CD8-positive, alpha-beta memory T cell (primary cell): Measurements from ENCODE around the gene DEFB126. TPM values are rescaled to one million over a fixed set of nuclear protein-coding genes. Genes with fewer than 3 reads are reported as not detected.
"Not testable (repeated sequence)": the region's sequence is repeated elsewhere in the genome, so short reads cannot be mapped to it uniquely, and the experiment has no call there.

Experiments
- CTCF ChIA-PET: fragments of 350-600 bp; sonication (Branson Sonifier 250); formaldehyde crosslinking; loops from one replicate; lab custom pipeline; 2021; ENCODE audit warnings: antibody characterized with exemption; lab: Charles Lee
- POLR2A ChIA-PET: fragments of 350-600 bp; sonication (Branson Sonifier 250); formaldehyde crosslinking; loops from one replicate; lab custom pipeline; 2021; ENCODE audit warnings: antibody characterized with exemption; lab: Charles Lee
- DNase-seq, 5 donors: peaks; one replicate each; pipeline versions ENCODE4 v3.0.0 to v3.0.0-alpha.2; 2020 to 2022; ENCODE audit warnings: mixed read lengths in 1 of 5
- H3K27ac ChIP-seq: one replicate; pipeline ENCODE4 v1.7.0; 2013; ENCODE audit warnings: low read depth, mild to moderate bottlenecking, low read length, moderate library complexity
- H3K27me3 ChIP-seq: 2 replicates; pipeline ENCODE4 v1.7.0; 2013; ENCODE audit warnings: low read length, mild to moderate bottlenecking; ENCODE audit not compliant: insufficient read depth, poor library complexity, severe bottlenecking
- H3K36me3 ChIP-seq: 2 replicates; pipeline ENCODE4 v1.7.0; 2013; ENCODE audit warnings: mild to moderate bottlenecking, low read length, moderate library complexity; ENCODE audit not compliant: insufficient read depth
- H3K4me1 ChIP-seq: 2 replicates; pipeline ENCODE4 v1.7.0; 2013; ENCODE audit warnings: mild to moderate bottlenecking, low read length, moderate library complexity; ENCODE audit not compliant: insufficient read depth
- H3K4me3 ChIP-seq: 2 replicates; pipeline ENCODE4 v1.7.0; 2013; ENCODE audit warnings: mild to moderate bottlenecking, low read length
- H3K9me3 ChIP-seq: 2 replicates; pipeline ENCODE4 v1.7.0; 2013; ENCODE audit warnings: mild to moderate bottlenecking, low read length
- H3K27ac Mint-ChIP-seq, 8 donors: one replicate each; pipeline ENCODE4 v1.8.0; 2020 to 2021; ENCODE audit warnings: mixed read lengths in 8 of 8, mild to moderate bottlenecking in 6 of 8, inconsistent platforms in 3 of 8, moderate library complexity in 3 of 8
- H3K27me3 Mint-ChIP-seq, 2 donors: one replicate each; pipeline ENCODE4 v1.8.0; 2020 to 2021; ENCODE audit warnings: mixed read lengths in 2 of 2, mild to moderate bottlenecking in 1 of 2, moderate library complexity in 1 of 2
- H3K36me3 Mint-ChIP-seq, 3 donors: one replicate each; pipeline ENCODE4 v1.8.0; 2020 to 2021; ENCODE audit warnings: mixed read lengths in 3 of 3, inconsistent platforms in 1 of 3, mild to moderate bottlenecking in 1 of 3
- H3K4me1 Mint-ChIP-seq, 3 donors: one replicate each; pipeline ENCODE4 v1.8.0; 2020 to 2021; ENCODE audit warnings: mixed read lengths in 3 of 3, inconsistent platforms in 1 of 3, mild to moderate bottlenecking in 1 of 3
- H3K4me3 Mint-ChIP-seq, 7 donors: one replicate each; pipeline ENCODE4 v1.8.0; 2020 to 2021; ENCODE audit warnings: mixed read lengths in 7 of 7, mild to moderate bottlenecking in 6 of 7, moderate library complexity in 4 of 7, inconsistent platforms in 2 of 7
- H3K9me3 Mint-ChIP-seq, 5 donors: one replicate each; pipeline ENCODE4 v1.8.0; 2020 to 2022; ENCODE audit warnings: mixed read lengths in 5 of 5, mild to moderate bottlenecking in 3 of 5, moderate library complexity in 2 of 5, inconsistent platforms in 1 of 5
- polyA plus RNA-seq: library from polyadenylated mRNA; unstranded; fragments of 300-500 nt; fragmentation: Illumina TruSeq; gene quantifications from one replicate; pipeline ENCODE4 v1.2.3, GENCODE V29; 2021
- total RNA-seq, 2 experiments: library from RNA; stranded (reverse); gene quantifications; one replicate each; pipeline ENCODE4 v1.2.3, GENCODE V29; 2021

DEFB126 gene
- total and polyA plus RNA-seq, 3 experiments from 2014 or later: not detected

GRCh38 chr20:129786-130323 lies 12.5 kb upstream of the DEFB126 start:
- H3K36me3 Mint-ChIP-seq, H3K9me3 ChIP-seq, POLR2A ChIA-PET, H3K4me1 ChIP-seq, H3K27me3 ChIP-seq, H3K36me3 ChIP-seq, CTCF ChIA-PET, H3K4me3 Mint-ChIP-seq, H3K4me3 ChIP-seq, DNase-seq, H3K9me3 Mint-ChIP-seq, H3K27ac ChIP-seq, H3K27ac Mint-ChIP-seq, H3K4me1 Mint-ChIP-seq: not testable (repeated sequence)
- H3K27me3 Mint-ChIP-seq: peaks cover 23 to 34% of the 10 kb centered on the region in 2 donors

GRCh38 chr20:137668-138490 lies 4.5 kb upstream of the DEFB126 start:
- DNase-seq: no peak
- no peak overlapping the region for H3K4me3 Mint-ChIP-seq
- POLR2A ChIA-PET: no interaction called here

GRCh38 chr20:145877-146276 lies 3.5 kb downstream of the DEFB126 start:
- DNase-seq: no peak
- ChIA-PET CTCF (no interaction called here), POLR2A (no interaction called here)
- Mint-ChIP-seq H3K4me1 (no peaks in the 10 kb centered on the region), H3K27ac (no peak overlapping the region), H3K4me3 (no peak overlapping the region), H3K27me3 (peaks cover 15 to 48% of the 10 kb centered on the region in 2 donors), H3K36me3 (no peaks in the 10 kb centered on the region), H3K9me3 (no peaks in the 10 kb centered on the region)
- Histone ChIP-seq H3K4me1 (no peaks in the 10 kb centered on the region), H3K9me3 (no peaks in the 10 kb centered on the region), H3K4me3 (no peak overlapping the region), H3K27me3 (no peaks in the 10 kb centered on the region), H3K27ac (no peak overlapping the region), H3K36me3 (no peaks in the 10 kb centered on the region)

More at GRCh38 chr20:137668-138490, 4.5 kb upstream of the DEFB126 start:
- Histone ChIP-seq H3K4me3 (no peak overlapping the region), H3K27me3 (no peaks in the 10 kb centered on the region), H3K4me1 (no peaks in the 10 kb centered on the region), H3K27ac (no peak overlapping the region), H3K9me3 (no peaks in the 10 kb centered on the region), H3K36me3 (no peaks in the 10 kb centered on the region)
- Mint-ChIP-seq H3K27ac (no peak overlapping the region), H3K4me1 (no peaks in the 10 kb centered on the region), H3K27me3 (peaks cover 12 to 45% of the 10 kb centered on the region in 2 donors), H3K9me3 (peaks cover 3 to 18% (median 6%) of the 10 kb centered on the region in 5 donors), H3K36me3 (peaks cover 0 to 7% (median 0%) of the 10 kb centered on the region in 3 donors)
- CTCF ChIA-PET: no interaction called here

GRCh38 chr20:152131-152530 lies 9.7 kb downstream of the DEFB126 start:
- Mint-ChIP-seq H3K27ac (no peak overlapping the region), H3K36me3 (no peaks in the 10 kb centered on the region), H3K4me1 (no peaks in the 10 kb centered on the region), H3K27me3 (peaks cover 21 to 40% of the 10 kb centered on the region in 2 donors), H3K4me3 (no peak overlapping the region), H3K9me3 (no peaks in the 10 kb centered on the region)
- ChIA-PET CTCF (interaction anchor here (0.7 kb wide), 1 partner anchor 18 kb away, joined by 3 read pairs; no protein-coding TSS in a partner anchor), POLR2A (no interaction called here)
- Histone ChIP-seq H3K27ac (no peak overlapping the region), H3K9me3 (no peaks in the 10 kb centered on the region), H3K27me3 (peaks cover 5% of the 10 kb centered on the region), H3K36me3 (no peaks in the 10 kb centered on the region), H3K4me3 (no peak overlapping the region), H3K4me1 (no peaks in the 10 kb centered on the region)
- no peak for DNase-seq

- H3K27ac ChIP-seq: no peak within 1 kb of the TSS
- Mint-ChIP-seq H3K36me3 (no peaks in the 10 kb centered on the region), H3K4me1 (no peaks in the 10 kb centered on the region), H3K4me3 (no peak within 1 kb of the TSS), H3K9me3 (peaks cover 0 to 3% (median 0%) of the 10 kb centered on the region in 5 donors), H3K27me3 (peaks cover 16 to 45% of the 10 kb centered on the region in 2 donors), H3K27ac (no peak within 1 kb of the TSS)
- H3K27me3 ChIP-seq: peaks cover 1% of the 10 kb centered on the region
- H3K36me3 ChIP-seq: no peaks in the 10 kb centered on the region
- no peak for DNase-seq
- ChIA-PET POLR2A (no interaction called here), CTCF (no interaction called here)
- H3K4me3 ChIP-seq: no peak within 1 kb of the TSS
- no peaks in the 10 kb centered on the region for H3K9me3 ChIP-seq
- no peaks in the 10 kb centered on the region for H3K4me1 ChIP-seq
Observed at GRCh38 chr20:157154-157553, 14.8 kb downstream of the DEFB126 start, which contains the start of gene DEFB127. Gene DEFB127, plus strand, starts transcription at chr20:157454. Its CDS starts 91 bp downstream, at chr20:157545.

GRCh38 chr20:164618-165017 lies 22.2 kb downstream of the DEFB126 start:
- H3K27ac ChIP-seq: no peak overlapping the region
- Mint-ChIP-seq H3K27me3 (peaks cover 7 to 8% of the 10 kb centered on the region in 2 donors), H3K27ac (no peak overlapping the region), H3K4me3 (no peak overlapping the region), H3K36me3 (no peaks in the 10 kb centered on the region), H3K4me1 (no peaks in the 10 kb centered on the region), H3K9me3 (peaks cover 0 to 3% (median 0%) of the 10 kb centered on the region in 5 donors)
- no peak for DNase-seq
- no peaks in the 10 kb centered on the region for H3K36me3 ChIP-seq
- peaks cover 3% of the 10 kb centered on the region for H3K27me3 ChIP-seq
- H3K4me1 ChIP-seq: no peaks in the 10 kb centered on the region
- ChIA-PET POLR2A (no interaction called here), CTCF (no interaction called here)
- no peaks in the 10 kb centered on the region for H3K9me3 ChIP-seq
- H3K4me3 ChIP-seq: no peak overlapping the region

GRCh38 chr20:168876-169275 lies 26.5 kb downstream of the DEFB126 start:
- H3K4me3 Mint-ChIP-seq: no peak overlapping the region
- no peaks in the 10 kb centered on the region for H3K4me1 Mint-ChIP-seq
- Histone ChIP-seq H3K27me3 (peaks cover 3% of the 10 kb centered on the region), H3K9me3 (no peaks in the 10 kb centered on the region), H3K4me1 (no peaks in the 10 kb centered on the region), H3K4me3 (no peak overlapping the region), H3K27ac (no peak overlapping the region), H3K36me3 (no peaks in the 10 kb centered on the region)
- peaks cover 2 to 4% of the 10 kb centered on the region in 2 donors for H3K27me3 Mint-ChIP-seq
- ChIA-PET CTCF (no interaction called here), POLR2A (no interaction called here)
- DNase-seq: no peak
- H3K36me3 Mint-ChIP-seq: no peaks in the 10 kb centered on the region
- no peak overlapping the region for H3K27ac Mint-ChIP-seq
- H3K9me3 Mint-ChIP-seq: no peaks in the 10 kb centered on the region

- ChIA-PET POLR2A (no interaction called here), CTCF (no interaction called here)
- Histone ChIP-seq H3K27me3 (peaks cover 9% of the 10 kb centered on the region), H3K4me1 (no peaks in the 10 kb centered on the region), H3K36me3 (no peaks in the 10 kb centered on the region), H3K27ac (no peak overlapping the region), H3K4me3 (no peak overlapping the region), H3K9me3 (no peaks in the 10 kb centered on the region)
- DNase-seq: no peak
- Mint-ChIP-seq H3K27ac (no peak overlapping the region), H3K36me3 (no peaks in the 10 kb centered on the region), H3K27me3 (peaks cover 11 to 70% of the 10 kb centered on the region in 2 donors), H3K4me3 (no peak overlapping the region), H3K9me3 (peaks cover 5 to 17% (median 7%) of the 10 kb centered on the region in 5 donors), H3K4me1 (no peaks in the 10 kb centered on the region)
Observed at GRCh38 chr20:184288-184687, 41.9 kb downstream of the DEFB126 start.
